GM18505 (cell line): Measurements from ENCODE around the gene CLBA1.
"Not testable (repeated sequence)": the region's sequence is repeated elsewhere in the genome, so short reads cannot be mapped to it uniquely, and the experiment has no call there.

Source experiments
- ATAC-seq: cut with Tn5 transposase; IDR thresholded peaks from one replicate; pipeline ENCODE4 v1.9.1; 2021; ENCODE audit not compliant: unreplicated experiment
- POLR2A ChIP-seq: IDR thresholded peaks from 4 replicates; pipeline ENCODE4 v1.6.1; 2011; ENCODE audit warnings: borderline replicate concordance; ENCODE audit not compliant: insufficient read depth, insufficient read length; ENCODE audit errors: extremely low read depth

The CLBA1 gene

GRCh38 chr14:104947201-104947600, 38.4 kb upstream of the CLBA1 start:
- not testable (repeated sequence) for ATAC-seq

- not testable (repeated sequence) for ATAC-seq
Measured at GRCh38 chr14:104947881-104948735, 37.5 kb upstream of the CLBA1 start.

- ATAC-seq: no peak
- TF ChIP-seq POLR2A: no peak
Measured at GRCh38 chr14:104948736-104949031, 36.9 kb upstream of the CLBA1 start.

- ATAC-seq: not testable (repeated sequence)
Measured at GRCh38 chr14:104949406-104949955, 36.1 kb upstream of the CLBA1 start.

GRCh38 chr14:104950021-104950420, 35.6 kb upstream of the CLBA1 start:
- no peak for ATAC-seq
- no peak for TF ChIP-seq POLR2A

GRCh38 chr14:104950701-104951100, 34.9 kb upstream of the CLBA1 start:
- not testable (repeated sequence) for ATAC-seq

- ATAC-seq: not testable (repeated sequence)
Measured at GRCh38 chr14:104951863-104952657, 33.5 kb upstream of the CLBA1 start.

GRCh38 chr14:104953097-104953496, 32.5 kb upstream of the CLBA1 start:
- no peak for ATAC-seq
- TF ChIP-seq POLR2A: no peak

- no peak for TF ChIP-seq POLR2A
- ATAC-seq: no peak
Measured at GRCh38 chr14:104953896-104954656, 31.5 kb upstream of the CLBA1 start.

- ATAC-seq: no peak
- TF ChIP-seq POLR2A: no peak
Measured at GRCh38 chr14:104954746-104955395, 30.7 kb upstream of the CLBA1 start.

GRCh38 chr14:104955396-104955770, 30.2 kb upstream of the CLBA1 start:
- no peak for TF ChIP-seq POLR2A
- ATAC-seq: no peak

- no peak for ATAC-seq
- TF ChIP-seq POLR2A: no peak
Measured at GRCh38 chr14:104956290-104956890, 29.2 kb upstream of the CLBA1 start.
